Skeletal muscle satellite cell (primary cell): Measurements from ENCODE around the gene SLC22A14.

Experiments used
- H3K27me3 ChIP-seq: 2 replicates; pipeline ENCODE4 v1.7.0; 2013; ENCODE audit warnings: low read length; ENCODE audit not compliant: control insufficient read depth, insufficient read depth
- H3K36me3 ChIP-seq: 2 replicates; pipeline ENCODE4 v1.7.0; 2013; ENCODE audit warnings: mild to moderate bottlenecking, control low read depth, low read length; ENCODE audit not compliant: insufficient read depth
- H3K4me1 ChIP-seq: 2 replicates; pipeline ENCODE4 v1.7.0; 2013; ENCODE audit warnings: low read length; ENCODE audit not compliant: control insufficient read depth, insufficient read depth
- H3K4me2 ChIP-seq: 2 replicates; pipeline ENCODE4 v1.7.0; 2013; ENCODE audit warnings: mild to moderate bottlenecking, low read length
- H3K4me3 ChIP-seq: 2 replicates; pipeline ENCODE4 v1.7.0; 2013; ENCODE audit warnings: low read length
- H3K9ac ChIP-seq: 2 replicates; pipeline ENCODE4 v1.7.0; 2013; ENCODE audit warnings: mild to moderate bottlenecking, low read depth, low read length, moderate library complexity
- H3K9me3 ChIP-seq: replicated peaks from 2 replicates; pipeline ENCODE4 v1.7.0; 2013; ENCODE audit warnings: mild to moderate bottlenecking, control low read depth, low read length

Gene SLC22A14

DNA sequence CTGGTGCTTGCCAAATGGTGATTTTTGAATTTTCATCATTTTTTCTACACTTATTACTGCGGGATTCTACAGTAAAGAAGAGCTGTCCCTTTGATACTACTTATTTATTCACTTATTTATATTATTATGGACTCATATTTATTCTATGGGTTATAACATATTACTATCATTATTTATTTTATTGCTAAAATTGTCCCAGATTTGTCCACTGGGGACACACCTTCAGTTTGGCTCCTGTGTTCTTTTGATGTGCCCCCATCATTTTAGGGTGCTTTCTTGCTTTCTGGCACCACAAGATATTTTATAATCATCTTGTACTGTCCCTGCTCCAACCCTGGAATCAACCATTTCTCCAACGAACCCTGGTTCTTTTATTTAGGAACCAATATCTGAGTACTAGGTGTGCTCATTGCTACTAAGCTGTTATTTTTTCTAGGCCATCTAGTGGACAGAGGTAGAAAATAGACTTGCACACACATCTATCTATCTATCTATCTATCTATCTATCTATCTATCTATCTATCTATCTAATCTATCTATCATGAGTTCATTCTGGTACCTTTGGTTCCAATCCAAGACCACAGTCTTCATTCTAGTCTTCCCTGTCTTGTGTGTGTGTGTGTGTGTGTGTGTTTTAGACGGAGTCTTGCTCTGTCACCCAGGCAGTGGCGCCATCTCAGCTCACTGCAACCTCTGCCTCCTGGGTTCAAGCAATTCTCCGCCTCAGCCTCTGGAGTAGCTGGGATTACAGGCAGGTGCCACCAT, 16.0 kb downstream of the SLC22A14 start:
- no peaks in the 10 kb centered on the region for H3K36me3 ChIP-seq
- H3K4me2 ChIP-seq: no peak overlapping the region
- H3K9ac ChIP-seq: no peak overlapping the region
- no peaks in the 10 kb centered on the region for H3K4me1 ChIP-seq
- no peaks in the 10 kb centered on the region for H3K9me3 ChIP-seq
- H3K27me3 ChIP-seq: no peaks in the 10 kb centered on the region
- no peak overlapping the region for H3K4me3 ChIP-seq

- Histone ChIP-seq H3K4me1 (no peaks in the 10 kb centered on the region), H3K36me3 (no peaks in the 10 kb centered on the region), H3K4me2 (no peak overlapping the region)
Measured at GRCh38 chr3:38306941-38307340, 24.8 kb downstream of the SLC22A14 start.

GRCh38 chr3:38307599-38307998, 25.5 kb downstream of the SLC22A14 start:
- Histone ChIP-seq H3K4me3 (no peak overlapping the region), H3K9me3 (no peaks in the 10 kb centered on the region), H3K27me3 (peaks cover 3% of the 10 kb centered on the region), H3K4me1 (no peaks in the 10 kb centered on the region), H3K36me3 (no peaks in the 10 kb centered on the region), H3K4me2 (no peak overlapping the region), H3K9ac (no peak overlapping the region)

More at GRCh38 chr3:38306941-38307340, 24.8 kb downstream of the SLC22A14 start:
- Histone ChIP-seq H3K9me3 (no peaks in the 10 kb centered on the region), H3K4me3 (no peak overlapping the region), H3K27me3 (peaks cover 3% of the 10 kb centered on the region), H3K9ac (no peak overlapping the region)

DNA sequence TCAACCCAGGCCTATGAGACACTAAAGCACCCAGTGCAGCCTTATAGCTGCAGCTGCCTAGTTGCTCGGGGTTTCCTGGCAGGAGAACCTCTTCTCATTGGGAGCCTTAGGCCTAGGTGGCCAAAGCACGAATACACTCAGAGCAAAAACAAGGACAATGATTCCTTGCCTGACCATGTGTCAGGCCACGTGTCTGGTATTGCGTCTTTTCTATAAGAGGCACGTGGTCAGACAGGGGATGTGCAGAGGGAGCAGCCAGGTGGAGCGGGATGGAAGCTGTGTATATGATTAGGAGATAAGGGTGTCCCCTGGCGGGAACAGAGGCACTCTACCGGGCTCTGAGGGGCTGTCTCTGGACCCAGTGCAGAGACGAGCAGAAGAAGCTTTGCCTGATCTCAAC, 26.4 kb downstream of the SLC22A14 start:
- Histone ChIP-seq H3K4me1 (no peaks in the 10 kb centered on the region), H3K4me3 (no peak overlapping the region), H3K27me3 (peaks cover 3% of the 10 kb centered on the region), H3K4me2 (no peak overlapping the region), H3K9me3 (no peaks in the 10 kb centered on the region), H3K36me3 (no peaks in the 10 kb centered on the region), H3K9ac (no peak overlapping the region)

- H3K4me1 ChIP-seq: no peaks in the 10 kb centered on the region
- no peak overlapping the region for H3K4me2 ChIP-seq
- peaks cover 3% of the 10 kb centered on the region for H3K27me3 ChIP-seq
- no peaks in the 10 kb centered on the region for H3K9me3 ChIP-seq
- H3K36me3 ChIP-seq: no peaks in the 10 kb centered on the region
- no peak overlapping the region for H3K4me3 ChIP-seq
- no peak overlapping the region for H3K9ac ChIP-seq
Measured at GRCh38 chr3:38311476-38311875, 29.4 kb downstream of the SLC22A14 start.

- no peaks in the 10 kb centered on the region for H3K9me3 ChIP-seq
- H3K4me2 ChIP-seq: no peak overlapping the region
- H3K4me1 ChIP-seq: no peaks in the 10 kb centered on the region
- no peak overlapping the region for H3K9ac ChIP-seq
- H3K4me3 ChIP-seq: no peak overlapping the region
- no peaks in the 10 kb centered on the region for H3K36me3 ChIP-seq
- peaks cover 3% of the 10 kb centered on the region for H3K27me3 ChIP-seq
Measured at GRCh38 chr3:38311941-38312340, 29.8 kb downstream of the SLC22A14 start.

DNA sequence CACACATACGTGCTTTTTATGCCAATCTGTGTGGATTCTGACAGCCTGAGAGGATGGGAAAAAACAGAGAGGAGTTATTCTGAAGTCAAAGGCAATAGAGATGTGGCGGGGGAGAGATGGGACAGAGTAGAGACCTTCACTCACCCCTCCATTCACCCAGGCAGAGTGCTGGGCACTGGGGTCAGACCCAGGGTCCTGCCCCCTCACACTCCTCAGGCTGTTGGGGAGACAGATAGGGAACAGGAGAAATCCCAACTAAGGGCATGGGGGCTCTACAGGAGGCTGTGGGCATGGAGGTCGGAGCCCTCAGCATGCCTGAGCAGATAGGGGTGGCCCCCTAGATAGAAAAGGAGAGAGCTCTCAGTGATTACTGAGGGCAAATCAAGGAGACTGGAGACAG, 30.3 kb downstream of the SLC22A14 start:
- H3K9ac ChIP-seq: no peak overlapping the region
- H3K4me1 ChIP-seq: no peaks in the 10 kb centered on the region
- H3K9me3 ChIP-seq: no peaks in the 10 kb centered on the region
- H3K27me3 ChIP-seq: peaks cover 3% of the 10 kb centered on the region
- H3K4me3 ChIP-seq: no peak overlapping the region
- H3K4me2 ChIP-seq: no peak overlapping the region
- no peaks in the 10 kb centered on the region for H3K36me3 ChIP-seq

GRCh38 chr3:38313263-38313662, 31.2 kb downstream of the SLC22A14 start:
- H3K27me3 ChIP-seq: peaks cover 3% of the 10 kb centered on the region
- H3K36me3 ChIP-seq: no peaks in the 10 kb centered on the region
- no peak overlapping the region for H3K4me3 ChIP-seq
- no peak overlapping the region for H3K4me2 ChIP-seq
- H3K9ac ChIP-seq: no peak overlapping the region
- no peaks in the 10 kb centered on the region for H3K9me3 ChIP-seq
- H3K4me1 ChIP-seq: no peaks in the 10 kb centered on the region

DNA sequence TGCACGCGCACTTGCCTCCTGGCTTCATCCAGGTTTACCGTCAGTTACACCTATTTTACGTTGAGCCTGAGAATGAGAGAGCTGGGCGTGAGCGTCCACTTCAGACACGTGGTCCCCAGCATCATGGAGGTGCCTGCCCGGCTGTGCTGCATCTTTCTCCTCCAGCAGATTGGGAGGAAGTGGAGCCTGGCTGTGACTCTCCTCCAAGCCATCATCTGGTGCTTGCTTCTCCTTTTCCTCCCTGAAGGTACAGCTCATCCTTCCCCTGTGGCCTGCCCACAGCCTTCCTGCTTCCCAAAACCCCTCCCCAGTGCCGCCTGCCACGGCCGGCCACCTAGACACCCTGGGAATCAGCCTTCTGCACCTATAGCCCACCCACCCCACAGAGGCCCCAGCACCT, 31.6 kb downstream of the SLC22A14 start:
- Histone ChIP-seq H3K4me1 (no peaks in the 10 kb centered on the region), H3K36me3 (no peaks in the 10 kb centered on the region), H3K27me3 (peaks cover 3% of the 10 kb centered on the region), H3K4me3 (no peak overlapping the region), H3K9me3 (no peaks in the 10 kb centered on the region), H3K4me2 (no peak overlapping the region), H3K9ac (no peak overlapping the region)

DNA sequence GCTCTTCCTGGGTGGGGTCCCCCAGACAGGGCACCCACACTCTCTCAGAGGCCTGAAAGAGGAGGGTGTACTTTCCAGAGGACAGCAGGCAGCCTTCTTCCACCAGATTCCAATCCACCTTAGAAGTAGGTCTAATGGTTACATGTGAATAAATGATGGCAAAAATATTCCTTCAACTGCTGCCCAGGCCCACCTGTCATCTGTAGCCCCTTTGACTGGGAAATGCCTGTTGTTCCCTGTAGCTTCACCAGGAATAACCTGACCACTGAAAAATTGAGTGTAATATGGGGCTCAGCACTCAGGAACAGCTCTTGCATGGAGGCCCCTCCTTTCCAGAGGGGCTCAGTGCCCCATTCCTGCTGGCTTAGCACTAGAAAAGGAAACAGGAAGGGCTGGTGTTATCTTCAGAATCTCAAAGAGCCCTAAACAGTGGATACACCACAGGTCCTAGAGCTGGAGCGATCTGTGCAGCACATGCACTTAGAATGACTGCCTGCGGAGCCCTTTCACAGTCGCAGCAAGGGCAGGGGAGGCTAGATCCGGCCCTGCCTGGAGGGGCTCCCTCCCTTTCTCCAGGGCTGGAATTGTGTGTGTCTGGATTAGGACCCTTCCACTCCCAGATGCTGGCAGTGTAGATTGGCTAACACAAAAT, 32.1 kb downstream of the SLC22A14 start:
- Histone ChIP-seq H3K4me1 (no peaks in the 10 kb centered on the region), H3K9ac (no peak overlapping the region), H3K4me3 (no peak overlapping the region), H3K36me3 (no peaks in the 10 kb centered on the region), H3K4me2 (no peak overlapping the region), H3K9me3 (no peaks in the 10 kb centered on the region), H3K27me3 (peaks cover 3% of the 10 kb centered on the region)

GRCh38 chr3:38314764-38315487, 32.8 kb downstream of the SLC22A14 start:
- H3K9ac ChIP-seq: no peak overlapping the region
- no peak overlapping the region for H3K4me3 ChIP-seq
- no peaks in the 10 kb centered on the region for H3K4me1 ChIP-seq
- H3K36me3 ChIP-seq: no peaks in the 10 kb centered on the region
- no peak overlapping the region for H3K4me2 ChIP-seq
- no peaks in the 10 kb centered on the region for H3K27me3 ChIP-seq
- no peaks in the 10 kb centered on the region for H3K9me3 ChIP-seq
